ENCODE measurements around the gene CARMIL3. TPM values are rescaled to one million over a fixed set of nuclear protein-coding genes. Genes with fewer than 3 reads are reported as not detected.

The CARMIL3 gene
- total RNA-seq, 1 experiment from 2014 or later = not detected

- Histone ChIP-seq H3K79me2 (ENCODE audit: low read length) (no peaks in the 10 kb centered on the region), H2AFZ (ENCODE audit: low read length) (no peak overlapping the region), H3K27ac (ENCODE audit: low read length) (no peak overlapping the region), H3K9ac (ENCODE audit: low read length) (no peak overlapping the region), H3K4me1 (ENCODE audit: insufficient read depth, low read length) (no peaks in the 10 kb centered on the region), H3K9me2 (replicated peaks; ENCODE audit: low read length) (no peaks in the 10 kb centered on the region), H3F3A (ENCODE audit: low read length, unreplicated experiment) (no peaks in the 10 kb centered on the region), H3K27me3 (ENCODE audit: low read length) (0 out of 2 replicates have a peak, but pooled peaks cover 6% of the 10 kb centered on the region), H3K4me3 (ENCODE audit: low read length) (no peak overlapping the region), H4K20me1 (ENCODE audit: low read length) (no peaks in the 10 kb centered on the region), H3K4me2 (ENCODE audit: low read length) (no peak overlapping the region), H3K9me3 (ENCODE audit: low read length) (no peaks in the 10 kb centered on the region), H3K36me3 (ENCODE audit: low read depth, low read length) (no peaks in the 10 kb centered on the region)
- TF ChIP-seq EZH2phosphoT487 (IDR thresholded peaks at IDR 0.05; ENCODE audit: borderline replicate concordance, low read length) = no peak
- peak; percentile 84 for TF ChIP-seq CTCF (conservative IDR thresholded peaks at IDR 0.05; ENCODE audit: low read depth, low read length)
- DNase-seq (peak; percentile 84), ATAC-seq (peak; percentile 94)
- ChIA-PET POLR2A (ENCODE audit: unreplicated experiment) (interaction anchor here (0.5 to 1.0 kb wide), 3 partner anchors 36 to 589 kb away, joined by 3 to 5 read pairs (median 5); partner anchors contain the start of genes NGDN, PCK2 and PSME2), CTCF (interaction anchor here (0.6 to 1.9 kb wide), 10 partner anchors 12 to 103 kb away, joined by 3 to 40 read pairs (median 4); partner anchors contain the start of genes DCAF11, IRF9, NRL and PCK2)
- intact Hi-C loops (cut with micrococcal nuclease) = loop anchor here (1.0 to 5.0 kb wide), 4 partner anchors 32 to 102 kb away; partner anchors contain the start of gene IRF9
- BruUV-seq (replicated peaks) = no TSS peak
These were observed 6.6 kb downstream of the CARMIL3 start for GRCh38 chr14:24058260-24058950.

- H3K9me3 ChIP-seq (ENCODE audit: low read length) = no peaks in the 10 kb centered on the region
- POLR2A ChIA-PET (ENCODE audit: unreplicated experiment) = interaction anchor here (0.5 to 1.0 kb wide), 2 partner anchors 35 to 87 kb away, joined by 5 read pairs; partner anchors contain the start of genes PCK2 and PSME2
- no peaks in the 10 kb centered on the region for H3K79me2 ChIP-seq (ENCODE audit: low read length)
- H3K36me3 ChIP-seq (ENCODE audit: low read depth, low read length) = no peaks in the 10 kb centered on the region
- ATAC-seq (no peak), DNase-seq (no peak)
- H3K9ac ChIP-seq (ENCODE audit: low read length) = no peak overlapping the region
- no peak overlapping the region for H3K27ac ChIP-seq (ENCODE audit: low read length)
- no peaks in the 10 kb centered on the region for H4K20me1 ChIP-seq (ENCODE audit: low read length)
- intact Hi-C loops (cut with micrococcal nuclease) = loop anchor here (1.0 to 5.0 kb wide), 4 partner anchors 31 to 102 kb away; partner anchors contain the start of gene IRF9
- no peak overlapping the region for H3K4me2 ChIP-seq (ENCODE audit: low read length)
- no TSS peak for BruUV-seq (replicated peaks)
- H3K27me3 ChIP-seq (ENCODE audit: low read length) = 0 out of 2 replicates have a peak, but pooled peaks cover 6% of the 10 kb centered on the region
- no peak overlapping the region for H3K4me3 ChIP-seq (ENCODE audit: low read length)
- H2AFZ ChIP-seq (ENCODE audit: low read length) = no peak overlapping the region
- no peaks in the 10 kb centered on the region for H3F3A ChIP-seq (ENCODE audit: low read length, unreplicated experiment)
- no peak for TF ChIP-seq CTCF (conservative IDR thresholded peaks at IDR 0.05; ENCODE audit: low read depth, low read length)
- CTCF ChIA-PET = interaction anchor here (0.6 to 1.9 kb wide), 7 partner anchors 11 to 102 kb away, joined by 3 to 40 read pairs (median 7); partner anchors contain the start of genes DCAF11, IRF9, NRL and PCK2
- no peaks in the 10 kb centered on the region for H3K9me2 ChIP-seq (replicated peaks; ENCODE audit: low read length)
- H3K4me1 ChIP-seq (ENCODE audit: insufficient read depth, low read length) = no peaks in the 10 kb centered on the region
These were observed 7.2 kb downstream of the CARMIL3 start for GRCh38 chr14:24058951-24059475.
